Stimulated activated CD4-positive, alpha-beta T cell treated with anti-CD3 and anti-CD28 coated beads, Interleukin-1b, Interleukin-23, amount 100 ng/mL, for 4 hours (primary cell): Measurements from ENCODE around the gene PRSS21.
A peak's percentile ranks its signal among the peaks of the same experiment; 100 is the strongest.

Source experiments
- DNase-seq, 2 donors: peaks; one replicate each; pipeline ENCODE4 v3.0.0-alpha.2; 2020; ENCODE audit warnings: low read depth in 2 of 2

PRSS21 gene

GRCh38 chr16:2779978-2780898 is 36.8 kb upstream of the PRSS21 start:
- no peak for DNase-seq

- no peak for DNase-seq
Observed at GRCh38 chr16:2782583-2783351, 34.3 kb upstream of the PRSS21 start.

- DNase-seq: no peak
Observed at GRCh38 chr16:2783581-2784357, 33.3 kb upstream of the PRSS21 start.

- no peak for DNase-seq
Observed at GRCh38 chr16:2784358-2785100, 32.5 kb upstream of the PRSS21 start.

- DNase-seq: peak; percentile 19 to 47
Observed at GRCh38 chr16:2785101-2785991, 31.7 kb upstream of the PRSS21 start.

GRCh38 chr16:2786061-2786825 is 30.8 kb upstream of the PRSS21 start:
- no peak for DNase-seq

- no peak for DNase-seq
Observed at GRCh38 chr16:2786826-2787151, 30.2 kb upstream of the PRSS21 start.

GRCh38 chr16:2787406-2787805 is 29.6 kb upstream of the PRSS21 start, which contains the start of gene PRSS33:
PRSS33 (minus strand) TSS chr16:2787560; CDS start chr16:2786547, 1,013 bp downstream.
- no peak for DNase-seq

- DNase-seq: no peak
Observed at GRCh38 chr16:2787961-2788360, 29.1 kb upstream of the PRSS21 start.

GRCh38 chr16:2790631-2791030 is 26.4 kb upstream of the PRSS21 start:
- DNase-seq: no peak

- DNase-seq: no peak
Observed at GRCh38 chr16:2791174-2791573, 25.9 kb upstream of the PRSS21 start.

GRCh38 chr16:2792940-2793339 is 24.1 kb upstream of the PRSS21 start:
- no peak for DNase-seq

- DNase-seq: no peak
Observed at GRCh38 chr16:2795395-2796143, 21.5 kb upstream of the PRSS21 start.

GRCh38 chr16:2798723-2799204 is 18.3 kb upstream of the PRSS21 start:
- DNase-seq: no peak

GRCh38 chr16:2799205-2799858 is 17.7 kb upstream of the PRSS21 start:
- no peak for DNase-seq

GRCh38 chr16:2799859-2800226 is 17.2 kb upstream of the PRSS21 start:
- DNase-seq: no peak

GRCh38 chr16:2803545-2804195 is 13.4 kb upstream of the PRSS21 start:
- no peak for DNase-seq

GRCh38 chr16:2804728-2805127 is 12.3 kb upstream of the PRSS21 start:
- no peak for DNase-seq
